Stimulated activated CD4-positive, alpha-beta T cell treated with anti-CD3 and anti-CD28 coated beads, Interleukin-4, amount 100 ng/mL, for 24 hours (primary cell): ENCODE data around the gene GRK5.

Experiments
- DNase-seq: peaks from one replicate; pipeline ENCODE4 v3.0.0-alpha.2; 2020

GRK5 gene

DNA sequence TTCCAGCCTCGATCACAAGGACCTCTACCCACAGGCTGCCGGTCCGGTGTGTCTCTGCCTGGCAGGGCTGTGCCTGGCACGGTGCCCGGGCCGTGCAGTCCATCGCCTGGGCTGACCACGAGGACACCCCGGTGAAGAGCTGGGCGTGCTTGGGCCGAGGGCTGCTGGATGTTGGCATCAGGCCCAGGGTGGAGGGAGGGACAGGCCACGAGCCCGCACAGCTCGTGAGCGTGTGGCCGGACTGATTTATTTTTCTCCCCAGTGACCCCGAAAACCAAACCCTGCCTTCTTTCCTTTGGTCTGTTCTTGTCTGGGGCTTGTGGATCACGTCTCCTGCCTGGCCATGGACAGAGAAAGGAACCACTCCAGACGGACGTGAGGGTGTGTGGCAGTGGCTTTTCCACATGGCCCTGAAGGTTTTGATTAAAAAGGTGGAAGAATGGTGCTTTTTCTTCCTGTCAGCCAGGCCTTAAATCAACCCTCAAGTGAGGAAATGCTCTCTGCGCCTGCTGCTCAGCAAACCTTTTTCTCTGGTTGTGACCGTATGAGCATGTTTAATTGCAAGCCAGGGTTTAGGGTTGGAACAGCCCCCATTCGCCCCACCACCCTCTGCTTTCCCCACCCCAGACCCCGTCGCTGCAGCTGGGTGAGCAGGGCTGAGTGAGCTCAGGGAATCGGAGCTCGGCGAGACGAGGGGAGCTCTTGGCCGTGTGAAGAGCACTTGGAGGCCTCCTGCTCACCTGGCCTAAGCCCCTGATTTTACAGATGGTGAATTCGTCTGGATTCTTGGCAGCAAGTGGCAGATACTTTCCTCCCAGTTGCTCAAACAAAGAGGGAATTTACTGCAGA lies 205.1 kb downstream of the GRK5 start:
- no peak for DNase-seq

DNA sequence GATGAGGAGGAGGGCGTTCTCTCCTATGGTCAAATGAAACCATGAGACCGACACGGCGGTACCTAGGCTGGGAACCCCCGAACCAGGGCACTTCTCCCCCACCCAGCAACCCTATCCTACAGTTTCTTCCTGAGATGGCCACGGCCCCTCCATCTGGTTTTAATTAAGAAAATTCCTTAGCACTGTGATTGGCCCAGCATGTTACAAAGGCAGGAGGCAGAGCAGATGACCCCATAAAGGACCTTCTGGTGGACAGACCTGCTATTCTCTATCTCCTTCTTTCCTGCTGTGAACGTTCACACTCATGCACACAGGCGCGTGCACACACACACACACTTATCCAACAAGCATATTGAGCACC lies 205.7 kb downstream of the GRK5 start:
- no peak for DNase-seq

DNA sequence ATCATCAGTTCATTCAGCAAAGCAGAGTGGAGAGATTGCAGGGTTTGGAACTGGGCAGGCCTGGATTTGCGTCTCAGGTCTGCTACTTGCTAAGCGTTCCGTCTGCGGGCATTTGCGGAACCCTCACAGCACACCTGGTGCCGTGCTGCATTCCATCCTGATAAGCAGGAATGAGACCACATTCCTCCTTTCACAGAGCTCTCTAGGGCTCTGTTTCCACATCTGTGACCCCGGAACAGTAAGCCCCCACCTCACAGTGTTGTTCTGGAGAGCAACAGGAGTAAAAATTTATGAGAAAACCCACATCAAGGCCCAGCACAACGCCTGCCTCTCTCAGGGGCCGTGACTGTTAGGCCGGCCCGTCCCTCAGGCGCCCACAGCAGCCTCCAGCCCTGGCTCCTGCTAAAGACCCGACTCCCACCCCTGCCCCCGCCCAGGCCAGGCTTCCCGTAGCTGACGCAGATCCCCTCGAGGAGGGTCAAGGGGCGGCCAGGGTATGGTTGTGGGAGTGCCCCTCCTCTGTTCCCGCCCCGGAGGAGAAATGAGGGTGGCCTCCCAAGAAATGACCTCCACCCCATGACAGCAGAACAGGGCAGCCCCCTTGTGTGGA lies 206.2 kb downstream of the GRK5 start:
- DNase-seq = no peak

DNA sequence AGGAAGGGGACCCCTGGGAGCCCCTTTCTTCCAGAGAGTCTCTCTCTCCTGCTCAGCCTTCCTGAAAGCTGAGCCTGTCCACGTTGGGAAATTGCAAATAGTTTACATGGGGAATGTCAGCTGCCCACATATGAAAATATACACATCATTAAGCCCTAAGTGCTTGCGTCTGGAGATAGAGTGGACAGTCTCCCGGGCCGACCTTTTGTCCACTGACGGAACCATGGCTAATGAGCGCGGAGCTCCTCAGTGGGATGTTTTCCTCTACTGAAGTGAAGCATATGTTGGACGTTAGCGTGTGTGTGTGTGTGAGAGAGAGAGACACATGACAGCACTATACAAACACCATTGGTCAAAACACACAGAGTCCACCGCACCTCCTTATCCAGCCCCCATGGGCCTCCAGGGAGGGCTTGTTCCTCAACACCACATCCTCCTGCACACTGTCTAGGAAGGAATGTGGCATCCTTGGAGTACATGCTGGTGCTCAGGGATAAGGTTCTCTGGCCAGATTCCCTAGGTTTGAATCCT lies 206.8 kb downstream of the GRK5 start:
- no peak for DNase-seq

DNA sequence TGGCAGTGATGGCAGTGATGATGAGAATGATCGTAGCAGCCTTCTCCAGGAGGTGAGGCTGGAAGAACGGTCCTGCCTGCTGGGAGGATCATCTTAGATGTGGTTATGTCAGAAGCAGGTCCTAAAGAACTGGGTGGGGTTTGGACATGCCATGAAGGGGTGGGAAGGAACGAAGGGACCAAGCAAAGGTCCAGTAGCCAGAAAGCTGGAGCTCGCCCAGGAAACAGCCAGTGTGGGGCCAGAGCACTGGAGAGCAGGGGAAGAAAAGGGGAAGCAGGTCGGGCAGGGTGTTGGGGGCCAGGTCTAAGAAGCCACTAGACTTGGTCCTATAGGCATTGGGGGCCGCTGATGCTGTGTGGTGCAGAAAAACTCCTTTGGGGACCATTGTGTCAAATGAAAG lies 207.8 kb downstream of the GRK5 start:
- DNase-seq = no peak

DNA sequence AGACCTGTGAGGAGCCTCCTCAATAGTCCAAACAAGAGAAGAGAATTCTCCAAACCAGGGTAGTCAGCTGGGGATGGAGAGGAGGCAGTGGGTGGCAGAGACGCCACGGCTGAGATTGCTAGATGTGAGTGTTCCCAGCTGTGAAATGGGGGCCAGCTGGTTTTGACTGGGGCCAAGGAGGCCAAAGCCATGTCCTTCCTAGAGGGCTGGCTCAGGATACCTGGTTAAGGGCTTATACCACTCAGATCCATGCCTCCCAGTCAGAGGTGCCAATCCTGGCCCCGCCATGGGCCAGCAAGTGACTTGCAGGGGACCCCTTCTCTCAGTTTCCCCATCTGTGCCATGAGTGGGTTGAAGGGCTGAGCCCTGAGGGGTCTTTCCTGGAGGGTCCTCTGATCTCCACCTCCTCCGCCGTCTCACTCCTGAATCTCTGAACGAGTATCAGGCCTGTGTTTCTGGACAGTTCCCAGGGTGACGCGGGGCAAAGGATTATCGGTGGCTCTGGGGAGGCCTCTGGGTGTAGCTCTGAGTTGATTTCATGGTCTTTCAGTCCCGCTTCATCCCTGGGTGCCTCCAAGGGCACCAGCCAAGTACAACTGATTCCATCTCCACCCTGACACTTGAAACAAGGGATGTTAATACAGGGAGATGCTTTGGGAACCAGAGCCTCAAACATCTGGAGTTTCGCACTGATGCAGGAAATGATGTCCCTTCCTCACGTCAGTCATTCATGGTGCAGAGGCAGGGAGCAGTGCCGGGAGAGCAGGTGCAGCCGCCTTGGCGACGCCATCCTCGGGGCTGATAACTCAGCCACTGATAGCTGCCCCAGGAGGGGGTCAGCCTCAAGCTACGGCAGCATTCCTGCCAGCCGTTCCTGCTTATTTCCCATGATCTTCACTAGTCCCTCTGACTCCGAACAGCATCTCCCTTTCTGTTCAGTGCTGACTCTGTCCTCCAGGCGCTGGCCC lies 208.4 kb downstream of the GRK5 start:
- DNase-seq = no peak

DNA sequence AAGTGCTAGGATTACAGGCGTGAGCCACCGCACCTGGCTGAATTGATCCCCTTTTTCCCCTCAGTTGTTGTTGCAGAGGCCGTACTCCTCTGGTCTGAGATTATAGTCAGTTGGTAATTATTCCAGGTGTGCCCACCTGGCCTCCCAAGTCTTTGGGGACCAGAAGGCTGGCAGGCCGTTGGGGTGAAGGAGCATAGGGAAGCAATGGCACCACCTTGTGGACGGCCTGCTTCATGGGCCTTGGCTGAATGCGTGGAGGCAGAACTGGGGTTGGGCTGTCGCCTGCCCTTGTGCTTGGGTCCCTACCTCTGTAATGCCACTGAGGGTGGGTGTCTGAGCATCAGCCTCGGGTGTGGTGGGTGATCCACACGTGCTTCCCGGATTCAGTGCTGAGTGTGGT lies 209.5 kb downstream of the GRK5 start:
- peak; percentile 75 for DNase-seq

DNA sequence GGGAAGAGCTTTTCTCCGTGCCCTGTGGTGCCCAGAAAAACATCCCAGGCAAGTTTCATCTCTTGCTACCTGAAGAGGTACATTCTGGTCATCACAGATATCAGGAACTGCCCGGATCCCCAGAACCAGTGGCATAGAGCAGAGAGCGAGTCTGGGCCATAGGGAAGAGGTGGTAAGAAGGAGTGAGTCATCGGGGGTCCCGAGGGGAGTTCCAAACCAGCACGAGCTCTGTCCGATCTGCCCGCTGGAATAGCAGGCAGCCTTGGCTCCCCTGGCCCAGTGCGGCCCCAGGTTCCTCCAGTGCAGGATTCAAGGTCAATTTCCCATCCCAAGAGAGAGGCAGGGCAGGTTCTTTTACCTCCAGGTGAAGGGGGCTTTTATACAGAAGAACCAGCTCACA lies 210.5 kb downstream of the GRK5 start:
- DNase-seq = no peak

DNA sequence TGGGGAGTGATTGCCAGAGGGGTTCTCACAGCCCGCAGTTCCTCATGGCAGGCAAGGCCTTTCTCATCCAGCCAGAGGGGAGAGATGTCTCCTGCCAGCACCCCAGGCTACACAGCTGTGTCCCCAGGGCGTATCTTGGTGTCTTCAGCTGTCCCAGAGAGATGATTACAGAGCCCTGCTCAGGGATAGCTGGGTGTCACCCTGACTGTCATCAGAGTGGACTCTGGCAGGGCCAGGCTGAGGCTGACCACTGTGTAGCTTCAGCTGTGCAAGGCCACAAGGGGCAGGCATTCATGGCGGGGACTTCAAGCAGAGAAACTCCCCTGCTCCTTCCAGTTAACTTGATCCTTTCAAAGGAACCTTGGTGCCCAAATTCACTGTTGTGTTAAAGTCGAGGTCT lies 211.0 kb downstream of the GRK5 start:
- no peak for DNase-seq

DNA sequence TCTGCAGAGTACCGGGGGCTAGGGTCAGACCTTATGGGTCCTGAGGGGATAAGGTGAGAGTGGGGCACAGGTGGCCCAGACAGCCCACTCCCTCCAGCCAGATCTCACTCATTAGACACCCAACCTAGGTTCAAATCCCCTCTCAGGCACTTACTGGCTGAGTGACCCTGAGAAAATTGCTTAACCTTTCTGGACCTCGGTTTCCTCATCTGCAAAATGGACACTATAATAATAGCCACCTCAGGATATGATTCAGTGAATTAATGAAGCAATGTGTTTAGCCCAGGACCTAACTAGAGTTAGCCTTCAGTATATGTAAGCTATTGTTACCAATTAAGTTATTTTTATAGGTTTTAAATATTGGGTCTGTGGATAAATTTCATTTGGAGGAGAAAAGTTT lies 212.6 kb downstream of the GRK5 start:
- DNase-seq = no peak

DNA sequence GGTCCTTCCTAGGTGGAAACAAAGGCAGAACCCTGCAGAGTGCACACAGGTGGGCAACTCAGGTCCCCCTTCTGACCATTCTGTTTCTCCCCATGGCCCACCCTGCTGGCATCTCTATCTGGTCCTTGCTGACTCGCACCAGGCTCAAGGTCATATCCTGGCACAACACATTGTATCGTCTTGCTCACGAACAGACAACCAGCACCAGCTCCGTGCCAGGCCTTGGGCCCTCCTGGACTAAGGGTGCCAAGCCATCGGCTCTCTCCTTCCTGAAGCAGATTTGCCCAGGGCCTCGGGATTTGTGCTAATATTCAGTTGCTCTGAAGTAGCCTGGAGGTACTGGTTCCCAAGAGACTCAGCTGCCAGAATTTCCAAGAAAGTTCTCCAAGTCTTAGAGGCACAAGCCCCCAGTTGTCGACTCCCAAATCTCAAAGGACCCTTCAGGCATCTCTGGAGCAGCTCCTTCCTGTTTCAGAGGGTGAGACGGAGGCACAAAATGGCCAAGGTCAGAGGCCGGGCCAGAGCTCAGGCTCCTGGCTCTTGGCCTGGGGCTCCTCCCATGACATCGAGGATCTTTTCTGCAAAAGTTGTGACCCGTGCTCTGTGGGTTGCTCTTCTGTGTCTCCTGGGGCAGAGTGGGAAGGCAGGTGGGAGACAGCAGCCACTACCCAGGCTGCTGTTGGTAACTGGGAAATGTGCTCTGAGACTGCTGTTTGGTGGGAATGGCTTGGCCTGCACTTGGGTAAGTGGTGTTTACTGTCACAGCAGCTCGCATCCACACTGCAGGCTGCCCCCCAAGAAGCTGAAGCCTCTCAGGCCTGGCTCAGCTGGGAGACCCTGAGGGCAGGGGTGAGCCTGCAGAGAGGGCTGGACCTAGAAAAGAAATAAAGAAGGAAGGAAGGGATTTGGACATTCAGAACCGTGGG lies 213.8 kb downstream of the GRK5 start:
- no peak for DNase-seq

DNA sequence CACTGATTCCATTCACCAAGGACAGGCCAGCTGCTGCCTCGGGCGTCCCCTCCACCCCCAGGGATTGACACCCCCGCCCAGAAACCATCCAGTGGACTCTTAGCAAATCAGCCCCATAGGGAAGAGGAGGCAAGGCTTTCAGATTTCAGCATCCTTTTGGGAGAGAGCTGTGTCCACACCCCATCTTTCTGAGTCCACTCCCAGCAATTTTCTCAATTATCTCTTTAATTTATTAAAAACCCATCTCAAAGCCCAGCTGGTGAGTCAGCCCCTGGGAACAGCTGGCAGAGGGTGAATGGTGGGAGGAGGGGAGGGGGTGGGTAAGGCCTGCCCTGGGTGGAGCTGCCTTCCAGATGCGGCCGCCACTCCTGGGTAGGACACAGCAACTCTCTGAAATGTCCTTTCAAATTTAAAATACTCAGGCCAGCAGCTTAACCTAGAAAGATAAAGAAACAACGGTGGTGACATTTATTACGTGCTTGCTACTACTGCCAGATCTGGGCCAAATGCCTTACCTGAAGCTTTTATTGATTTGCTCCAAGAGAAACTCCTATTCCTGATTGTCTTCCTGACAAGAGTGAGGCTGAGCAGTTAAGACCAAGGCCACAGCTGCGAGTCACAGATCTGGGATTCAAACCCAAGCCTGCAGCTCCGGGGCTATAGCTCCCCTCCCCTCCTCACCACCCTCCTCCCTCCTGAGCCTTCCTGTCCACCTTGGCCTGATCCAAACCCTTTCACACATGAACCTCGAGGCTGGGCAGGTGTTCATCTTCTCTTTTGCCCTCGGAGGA lies 214.7 kb downstream of the GRK5 start:
- no peak for DNase-seq

DNA sequence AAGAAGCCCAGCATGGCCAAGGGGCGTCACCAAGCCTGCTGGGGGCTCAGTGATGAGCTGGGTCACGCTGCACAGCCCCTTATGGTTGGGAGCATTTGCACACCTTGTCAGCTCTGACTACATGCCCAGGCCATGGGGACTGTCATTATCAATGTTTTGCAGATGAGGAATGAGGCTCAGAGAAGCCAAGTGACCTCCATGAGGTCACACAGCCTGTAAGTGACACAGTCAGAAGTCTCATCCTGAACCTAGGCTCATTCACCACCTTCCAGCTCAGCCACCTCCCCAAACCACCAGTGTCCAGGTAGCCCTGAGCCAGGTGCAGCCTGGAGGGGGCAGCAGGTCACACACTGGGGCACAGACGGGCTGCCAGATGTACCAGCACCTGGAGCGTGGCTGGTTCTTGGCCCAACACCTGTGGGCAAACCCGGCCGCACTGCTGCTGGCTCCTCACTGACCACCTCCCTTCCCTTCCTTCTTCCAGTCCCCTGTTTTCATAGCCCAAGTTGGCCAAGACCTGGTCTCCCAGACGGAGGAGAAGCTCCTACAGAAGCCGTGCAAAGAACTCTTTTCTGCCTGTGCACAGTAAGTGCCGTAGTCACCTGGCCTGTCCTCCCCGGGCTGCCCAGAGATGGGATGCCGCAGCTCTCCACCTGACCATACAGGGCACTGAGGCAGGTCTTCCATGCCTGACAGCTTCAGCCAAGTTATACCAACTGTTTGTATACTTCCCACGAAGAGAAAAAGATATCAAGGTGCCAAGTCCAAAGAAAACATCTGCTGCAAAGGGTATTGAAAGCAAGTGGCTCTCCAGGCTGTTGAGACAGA lies 215.5 kb downstream of the GRK5 start:
- no peak for DNase-seq

DNA sequence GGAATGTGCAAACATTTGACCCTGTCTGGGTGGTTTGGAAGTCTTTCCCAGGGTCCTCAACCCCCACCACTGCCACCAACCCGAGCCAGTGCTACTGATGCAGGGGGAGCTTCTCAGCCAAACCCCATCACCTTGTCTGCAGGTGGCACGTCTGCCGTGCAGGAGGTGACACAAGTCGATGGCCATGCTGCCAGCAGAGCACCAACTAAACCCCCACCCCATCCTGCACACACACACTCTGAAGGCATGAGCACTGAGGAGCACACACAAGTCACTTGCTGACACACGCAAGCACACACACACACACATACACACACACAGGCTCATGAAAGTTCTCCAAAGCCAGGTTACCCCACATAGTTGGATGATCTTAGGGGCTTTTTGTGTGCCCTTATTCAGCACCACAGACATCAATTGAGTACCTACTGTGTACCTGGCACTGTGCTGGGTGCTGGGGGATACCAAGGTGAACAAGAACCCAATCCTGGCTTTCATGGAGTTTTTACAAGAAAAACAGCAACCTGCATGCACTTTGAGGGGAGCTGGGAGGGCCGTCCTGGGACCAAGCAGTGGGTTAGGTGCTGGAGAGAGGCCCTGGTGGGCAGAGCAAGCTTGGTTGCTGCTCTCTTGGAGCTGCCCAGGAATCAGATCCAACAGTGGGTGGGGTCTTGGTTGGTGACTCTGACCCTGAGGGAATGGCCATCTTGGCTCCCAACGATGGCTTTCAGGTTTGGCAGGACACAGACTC lies 216.3 kb downstream of the GRK5 start:
- DNase-seq = no peak

DNA sequence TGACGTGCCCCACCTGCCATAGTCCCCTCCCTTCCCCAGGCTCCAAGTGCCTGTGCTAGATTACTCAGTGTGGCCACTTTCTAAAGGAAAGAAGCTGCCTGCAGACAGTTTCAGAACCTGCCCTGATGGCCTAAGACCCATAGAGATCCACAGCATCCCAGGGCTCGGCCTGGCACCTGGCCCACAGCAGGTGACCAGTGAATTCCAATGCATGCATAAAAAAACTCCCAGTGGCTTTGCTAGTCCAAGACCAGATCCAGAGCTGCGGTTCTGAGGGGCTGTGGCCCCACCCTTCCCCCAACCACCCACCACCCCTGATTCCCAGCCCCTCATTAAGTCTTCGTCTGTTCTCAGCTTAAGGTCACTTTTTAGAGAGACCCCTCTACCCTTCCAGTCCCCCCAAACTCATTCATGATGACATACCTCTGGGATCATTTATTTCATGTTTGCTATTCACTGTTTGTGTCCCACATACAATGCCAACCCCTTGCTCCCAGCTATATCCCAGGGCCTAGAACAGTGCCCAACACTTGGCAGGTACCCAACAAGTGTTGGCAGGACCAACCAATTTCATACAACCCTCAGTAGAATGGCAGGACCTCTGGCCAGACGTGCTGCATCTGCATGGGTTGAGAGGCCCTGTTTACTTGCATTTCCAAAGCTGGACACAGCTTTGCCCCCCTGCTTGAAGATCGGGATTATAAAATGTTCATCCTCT lies 217.0 kb downstream of the GRK5 start:
- DNase-seq = no peak

DNA sequence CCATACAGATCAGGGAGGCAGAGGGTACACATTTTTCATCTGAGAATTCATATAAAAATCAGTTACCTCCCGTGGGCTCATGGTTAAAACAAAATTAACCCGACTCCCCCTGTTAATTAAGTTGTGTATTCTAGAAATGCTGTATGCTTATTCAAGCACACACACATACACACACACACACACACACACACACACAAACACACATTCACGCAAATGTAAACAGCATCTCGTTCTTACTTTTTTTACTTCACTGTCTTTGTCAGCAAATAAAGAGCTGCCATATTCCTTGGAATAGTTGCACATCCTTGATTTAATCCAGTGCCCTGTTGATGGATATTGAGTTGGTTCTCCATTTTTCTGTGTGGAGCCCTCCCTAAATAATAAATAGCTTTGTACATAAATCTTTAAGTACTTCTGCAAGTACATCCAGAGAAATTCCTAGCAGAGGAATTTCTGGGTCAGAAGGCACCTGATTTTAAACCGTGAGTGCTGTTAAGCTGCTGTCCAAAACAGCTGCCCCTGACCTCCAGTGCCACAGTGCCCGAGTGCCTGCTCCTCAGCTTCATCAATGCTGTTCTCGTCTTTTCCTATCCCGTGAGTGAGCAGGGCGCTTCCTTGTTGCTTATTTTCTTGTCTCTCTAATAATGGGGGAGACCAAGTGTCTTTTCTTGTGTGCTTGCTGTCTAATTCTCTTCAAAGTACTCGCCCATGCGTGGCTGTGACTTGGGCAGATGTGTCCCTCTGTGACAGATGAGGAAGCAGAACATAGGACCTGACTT lies 217.9 kb downstream of the GRK5 start:
- DNase-seq = no peak

DNA sequence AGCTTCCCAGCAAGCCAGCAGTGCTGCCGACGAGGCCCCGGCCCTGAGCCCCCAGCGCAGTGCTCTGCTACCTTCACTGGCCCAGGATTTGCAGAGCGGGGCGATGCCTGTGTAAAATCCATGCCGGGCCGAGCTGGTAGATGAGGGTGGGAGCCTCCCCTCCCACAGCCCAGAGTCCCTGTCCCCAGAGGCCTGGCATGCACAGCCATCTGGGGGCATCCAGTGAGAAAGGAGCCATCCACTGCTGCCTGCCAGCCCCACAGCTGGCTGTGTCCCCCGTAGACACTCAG lies 218.5 kb downstream of the GRK5 start:
- no peak for DNase-seq

DNA sequence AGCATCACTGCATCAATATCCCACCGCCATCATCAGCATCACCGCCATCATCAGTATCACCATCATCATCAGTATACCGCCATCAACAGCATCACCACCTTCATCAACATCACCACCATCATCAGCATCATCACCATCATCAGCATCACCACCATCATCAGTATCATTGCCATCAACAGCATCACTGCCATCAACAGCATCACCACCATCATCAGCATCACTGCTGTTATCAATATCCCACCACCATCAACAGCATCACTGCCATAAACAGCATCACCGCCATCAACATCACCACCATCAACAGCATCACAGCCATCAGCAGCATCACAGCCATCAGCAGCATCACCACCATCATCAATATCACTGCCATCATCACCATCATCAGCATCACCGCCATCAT lies 219.3 kb downstream of the GRK5 start:
- no peak for DNase-seq
